ENCODE results near the gene CEP83.

DNA sequence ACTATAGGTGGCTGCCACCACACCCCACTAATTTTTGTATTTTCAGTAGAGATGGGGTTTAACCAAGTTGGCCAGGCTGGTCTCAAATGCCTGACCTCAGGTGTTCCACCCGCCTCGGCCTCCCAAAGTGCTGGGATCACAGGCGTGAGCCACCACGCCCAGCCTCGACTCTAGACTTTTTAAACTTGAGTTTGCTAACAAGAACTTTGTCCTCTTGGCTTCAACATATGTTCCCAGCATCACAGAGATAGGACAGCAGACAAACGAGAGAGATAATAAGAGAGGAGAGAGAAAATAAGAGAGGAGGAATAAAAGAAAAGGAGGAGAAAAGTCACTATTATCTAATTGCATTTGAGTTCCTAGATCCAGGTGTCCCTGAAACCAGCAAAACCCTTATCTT lies 119.1 kb downstream of the CEP83 start:
- TF ChIP-seq ARNTL (CRISPR knock-in tag; IDR thresholded peaks at IDR 0.05; ENCODE audit: borderline replicate concordance, low read depth) (no peak), ZNF565 (CRISPR knock-in tag; conservative IDR thresholded peaks at IDR 0.05; ENCODE audit: low read depth) (no peak), RARB (CRISPR knock-in tag; IDR thresholded peaks at IDR 0.05) (no peak), PATZ1 (CRISPR knock-in tag; IDR thresholded peaks at IDR 0.05; ENCODE audit: borderline replicate concordance) (no peak), SNAI2 (CRISPR knock-in tag; IDR thresholded peaks at IDR 0.05) (no peak), ZFP3 (CRISPR knock-in tag; IDR thresholded peaks at IDR 0.05) (no peak)
